NCI-H1417 treated with DMSO at 0.1 percent for 48 hours (cell line): ENCODE measurements around the gene SRRM3.
"Not testable (repeated sequence)": the region's sequence is repeated elsewhere in the genome, so short reads cannot be mapped to it uniquely, and the experiment has no call there.

ENCODE experiments used
- DNase-seq: peaks from one replicate; lab custom pipeline; 2025; lab: John Stamatoyannopoulos, UW

Gene SRRM3

DNA sequence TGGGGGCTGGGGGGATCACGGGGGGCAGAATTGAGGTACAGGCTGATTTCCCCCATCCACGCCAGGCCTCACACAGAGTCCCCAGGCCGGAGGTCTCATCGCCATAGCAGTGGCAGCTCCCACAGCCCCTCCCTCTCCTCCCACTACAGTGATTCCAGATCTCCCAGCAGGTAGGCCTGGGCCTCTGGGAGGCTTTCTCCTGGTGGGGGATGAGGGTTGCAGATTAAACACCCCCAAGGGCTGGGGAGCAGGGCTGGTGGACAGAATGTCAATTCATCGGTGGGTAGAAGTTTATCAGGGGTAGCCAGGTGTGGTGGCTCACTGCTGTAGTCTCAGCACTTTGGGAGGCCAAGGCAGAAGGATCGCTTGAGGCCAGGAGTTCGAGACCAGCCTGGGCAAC, 63.6 kb downstream of the SRRM3 start:
- no peak for DNase-seq

- DNase-seq = no peak
Observed at GRCh38 chr7:76267107-76267893, 65.6 kb downstream of the SRRM3 start.

DNA sequence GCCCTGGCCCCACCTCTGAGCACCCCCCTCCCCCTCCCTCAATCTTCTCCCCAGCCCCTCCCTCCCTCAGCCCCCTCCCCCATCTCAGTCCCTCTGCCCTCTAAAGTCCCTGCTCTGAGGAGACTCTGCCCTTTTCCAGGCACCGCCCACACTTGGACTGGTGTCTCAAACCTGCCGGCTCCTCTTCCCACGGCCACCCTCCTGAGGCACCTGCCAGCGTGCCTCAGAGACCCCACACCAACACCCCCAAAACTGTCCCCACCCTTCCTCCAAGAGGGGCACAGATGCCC, 66.1 kb downstream of the SRRM3 start:
- DNase-seq = no peak

GRCh38 chr7:76268376-76268775, 66.7 kb downstream of the SRRM3 start:
- no peak for DNase-seq

DNA sequence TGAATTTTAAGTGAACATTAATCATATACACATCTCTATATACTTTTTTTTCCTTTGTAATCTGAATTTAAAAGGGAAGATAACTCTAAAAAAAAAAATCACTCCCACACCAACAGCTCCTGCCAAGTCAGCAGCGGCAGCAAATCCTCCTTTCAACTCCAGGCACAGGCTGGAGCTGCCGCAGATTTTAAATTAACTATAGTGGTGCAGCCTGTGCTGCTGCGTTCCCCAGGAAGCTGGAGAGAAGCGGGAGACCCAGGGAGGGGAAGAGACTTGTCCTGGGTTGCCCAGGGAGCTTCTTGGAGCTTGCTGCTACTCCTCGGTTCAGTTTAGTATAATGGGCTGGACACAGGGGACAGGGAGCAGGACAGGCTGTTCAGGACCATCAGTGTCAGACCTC, 68.2 kb downstream of the SRRM3 start:
- no peak for DNase-seq

GRCh38 chr7:76271384-76271783, 69.7 kb downstream of the SRRM3 start:
- DNase-seq = not testable (repeated sequence)

DNA sequence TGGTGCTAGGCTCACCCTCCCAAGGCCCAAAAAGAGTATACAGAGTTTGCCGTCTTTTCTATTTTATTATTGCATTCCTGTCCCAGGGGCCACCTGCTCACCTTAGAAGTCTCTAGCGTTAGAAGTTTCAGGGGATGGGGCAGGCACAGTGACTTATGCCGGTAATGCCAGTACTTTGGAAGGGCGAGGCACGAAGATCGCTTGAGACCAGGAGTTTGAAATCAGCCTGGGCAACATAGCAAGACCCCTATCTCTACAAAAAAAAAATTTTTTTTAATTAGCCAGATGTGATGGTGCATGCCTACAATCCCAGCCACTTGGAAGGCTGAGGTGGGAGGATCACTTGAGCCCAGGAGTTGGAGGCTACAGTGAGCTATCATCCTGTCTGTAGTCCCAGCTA, 70.4 kb downstream of the SRRM3 start:
- no peak for DNase-seq

GRCh38 chr7:76272851-76273497, 71.3 kb downstream of the SRRM3 start:
- no peak for DNase-seq

- DNase-seq = no peak
Observed at GRCh38 chr7:76273503-76273902, 71.8 kb downstream of the SRRM3 start.

GRCh38 chr7:76278540-76278939, 76.8 kb downstream of the SRRM3 start:
- no peak for DNase-seq

DNA sequence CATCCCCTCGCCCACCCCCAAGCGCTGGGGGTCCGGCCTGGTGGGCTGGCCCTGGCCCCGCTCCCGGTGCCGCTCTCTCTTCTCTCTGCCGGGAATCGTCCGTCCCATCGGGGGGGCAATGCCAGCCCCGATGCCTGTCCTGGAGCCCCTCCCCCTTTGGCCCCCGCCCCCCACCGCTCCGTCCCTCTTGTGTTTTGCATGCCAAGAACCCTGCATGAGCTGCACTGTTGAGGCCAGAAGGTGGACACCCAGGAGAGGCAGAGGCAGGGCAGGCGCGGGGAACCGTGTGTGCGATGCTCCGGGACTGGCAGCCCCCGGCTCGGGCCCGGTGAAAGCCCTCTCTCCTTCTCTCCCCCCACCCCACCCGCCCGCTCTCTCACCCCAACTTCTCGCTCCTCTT, 78.7 kb downstream of the SRRM3 start:
- DNase-seq = no peak

DNA sequence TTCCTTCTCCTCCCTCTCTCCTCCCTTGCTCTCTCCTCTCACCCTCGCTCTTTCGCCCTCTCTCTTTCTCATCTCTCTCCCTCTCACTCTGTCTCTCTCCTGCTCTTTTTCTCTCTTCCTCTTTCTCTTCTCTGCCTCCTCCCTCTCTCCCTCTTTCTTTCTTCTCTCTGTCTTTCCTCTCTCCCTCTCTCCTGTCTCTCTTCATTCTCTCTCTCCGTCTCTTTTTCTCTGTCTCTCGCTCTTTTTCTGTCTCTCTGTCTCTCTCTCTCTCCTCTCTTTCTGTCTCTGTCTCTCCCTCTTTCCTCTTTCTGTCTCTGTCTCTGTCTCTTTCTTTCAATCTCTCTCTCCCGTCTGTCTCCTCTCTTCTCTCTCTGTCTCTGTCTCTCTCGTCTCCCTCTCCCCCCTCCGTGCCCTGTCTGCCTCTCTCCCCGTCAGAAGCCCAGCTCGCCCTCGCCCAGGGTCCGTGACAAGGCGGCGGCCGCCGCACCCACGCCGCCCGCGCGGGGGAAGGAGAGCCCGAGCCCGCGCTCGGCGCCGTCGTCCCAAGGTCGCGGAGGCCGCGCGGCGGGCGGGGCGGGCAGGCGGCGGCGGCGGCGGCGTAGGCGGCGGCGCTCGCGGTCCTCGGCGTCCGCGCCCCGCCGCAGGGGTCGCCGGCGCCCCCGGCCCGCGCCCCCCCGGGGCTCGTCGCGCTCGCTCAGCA, 79.5 kb downstream of the SRRM3 start:
- DNase-seq = no peak

- DNase-seq = no peak
Observed at GRCh38 chr7:76281706-76282343, 80.1 kb downstream of the SRRM3 start.

GRCh38 chr7:76282344-76283253, 80.9 kb downstream of the SRRM3 start:
- no peak for DNase-seq

- no peak for DNase-seq
Observed at GRCh38 chr7:76283254-76284159, 81.8 kb downstream of the SRRM3 start.

- DNase-seq = no peak
Observed at GRCh38 chr7:76285604-76286374, 84.1 kb downstream of the SRRM3 start.

DNA sequence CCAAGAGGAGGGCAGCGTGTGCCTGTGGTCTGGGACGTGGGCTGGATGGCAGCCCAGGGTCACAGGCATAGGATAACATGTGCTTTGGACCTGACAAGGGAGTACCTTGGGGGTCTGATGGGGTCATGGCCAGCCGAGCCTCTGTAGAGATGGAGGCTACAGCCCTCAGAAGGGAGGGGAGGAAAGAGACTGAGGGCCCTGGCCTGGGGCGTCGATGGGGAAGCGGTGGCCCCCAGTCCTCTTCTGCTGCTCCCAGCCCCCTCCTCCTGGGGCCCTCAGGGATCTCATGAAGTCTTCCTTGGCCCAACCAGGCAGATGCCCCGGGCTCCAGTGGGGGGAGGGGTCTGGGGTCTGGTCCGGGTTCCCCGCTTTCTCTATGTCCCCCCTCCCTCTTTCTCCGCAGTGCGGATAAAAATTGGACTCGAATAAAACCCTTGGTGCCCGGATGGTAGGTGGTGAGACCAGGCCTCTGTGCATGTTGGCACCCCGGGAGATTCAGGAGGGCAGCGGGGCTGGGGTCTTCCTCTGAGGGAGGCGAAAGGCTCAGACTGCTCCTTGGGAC, 85.2 kb downstream of the SRRM3 start:
- DNase-seq = no peak

DNA sequence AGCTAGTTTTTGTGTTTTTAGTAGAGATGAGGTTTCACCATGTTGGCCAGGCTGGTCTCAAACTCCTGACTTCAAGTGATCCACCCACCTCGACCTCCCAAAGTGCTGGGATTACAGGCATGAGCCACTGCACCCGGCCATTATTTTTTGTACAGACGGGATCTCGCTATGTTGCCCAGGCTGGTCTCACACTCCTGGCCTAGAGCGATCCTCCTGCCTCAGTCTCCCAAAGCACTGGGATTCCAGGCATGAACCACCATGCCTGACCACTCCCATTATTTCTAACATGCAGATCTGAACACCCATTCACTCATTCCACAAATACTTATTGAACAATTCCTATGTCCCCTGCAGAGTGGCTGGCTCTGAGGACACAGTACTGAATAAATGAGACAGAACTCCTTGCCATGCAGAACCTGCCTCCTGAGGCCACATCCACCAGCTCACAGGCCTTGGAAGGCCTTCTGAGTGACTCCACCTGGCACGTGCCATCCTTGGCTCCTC, 89.2 kb downstream of the SRRM3 start:
- DNase-seq = not testable (repeated sequence)
